ENCODE results near the gene RHEB. TPM values are rescaled to one million over a fixed set of nuclear protein-coding genes. Genes with fewer than 3 reads are reported as not detected.

The RHEB gene
- total RNA-seq, 1 donor from 2014 or later: 68.6 TPM

- intact Hi-C loops (cut with DNase I): no loop called here
- Histone ChIP-seq H3K4me3 (peak overlapping the region; percentile 7 to 52), H3K9me3 (peaks cover 0 to 7% of the 10 kb centered on the region in 2 donors), H3K27ac (peak overlapping the region; percentile 87 to 93), H3K36me3 (peaks cover 11 to 16% of the 10 kb centered on the region in 2 donors), H3K4me1 (peaks cover 7 to 22% of the 10 kb centered on the region in 2 donors), H3K27me3 (no peaks in the 10 kb centered on the region)
- no peak for TF ChIP-seq CTCF (IDR thresholded peaks at IDR 0.05)
- DNase-seq (ENCODE audit: low spot score in 2 of 2): no peak
Measured at GRCh38 chr7:151460474-151460855, 59.2 kb downstream of the RHEB start.

GRCh38 chr7:151459726-151460473, 59.8 kb downstream of the RHEB start:
- intact Hi-C loops (cut with DNase I): loop anchor here (2.0 to 10.0 kb wide), 2 partner anchors 61 to 295 kb away; no protein-coding TSS in a partner anchor
- DNase-seq (ENCODE audit: low spot score in 2 of 2): peak; percentile 52 to 95
- H3K36me3 ChIP-seq: peaks cover 5 to 10% of the 10 kb centered on the region in 2 donors
- TF ChIP-seq CTCF (IDR thresholded peaks at IDR 0.05): peak; percentile 29 to 47 (median 35)
- peaks cover 0 to 7% of the 10 kb centered on the region in 2 donors for H3K9me3 ChIP-seq
- peak overlapping the region; percentile 87 to 93 for H3K27ac ChIP-seq
- no peaks in the 10 kb centered on the region for H3K27me3 ChIP-seq
- peak overlapping the region; percentile 7 to 52 for H3K4me3 ChIP-seq
- peaks cover 7 to 22% of the 10 kb centered on the region in 2 donors for H3K4me1 ChIP-seq

- no peaks in the 10 kb centered on the region for H3K27me3 ChIP-seq
- no peak for DNase-seq (ENCODE audit: low spot score in 2 of 2)
- TF ChIP-seq CTCF (IDR thresholded peaks at IDR 0.05): no peak
- H3K9me3 ChIP-seq: peaks cover 0 to 4% of the 10 kb centered on the region in 2 donors
- intact Hi-C loops (cut with DNase I): loop anchor here (10.0 kb wide), 1 partner anchor 297 kb away; no protein-coding TSS in a partner anchor
- H3K4me3 ChIP-seq: no peak overlapping the region
- H3K4me1 ChIP-seq: peaks cover 7 to 22% of the 10 kb centered on the region in 2 donors
- no peak overlapping the region for H3K27ac ChIP-seq
- H3K36me3 ChIP-seq: no peaks in the 10 kb centered on the region
Measured at GRCh38 chr7:151457534-151457933, 62.2 kb downstream of the RHEB start.

- Histone ChIP-seq H3K4me1 (peaks cover 7 to 22% of the 10 kb centered on the region in 2 donors), H3K27me3 (no peaks in the 10 kb centered on the region), H3K9me3 (no peaks in the 10 kb centered on the region), H3K4me3 (no peak overlapping the region), H3K36me3 (no peaks in the 10 kb centered on the region), H3K27ac (no peak overlapping the region)
- TF ChIP-seq CTCF (IDR thresholded peaks at IDR 0.05): no peak
- no peak for DNase-seq (ENCODE audit: low spot score in 2 of 2)
- intact Hi-C loops (cut with DNase I): loop anchor here (10.0 kb wide), 1 partner anchor 298 kb away; no protein-coding TSS in a partner anchor
Measured at GRCh38 chr7:151456782-151457181, 62.9 kb downstream of the RHEB start.

- Histone ChIP-seq H3K27me3 (no peaks in the 10 kb centered on the region), H3K36me3 (no peaks in the 10 kb centered on the region), H3K4me1 (peaks cover 7 to 17% of the 10 kb centered on the region in 2 donors), H3K27ac (no peak overlapping the region), H3K4me3 (no peak overlapping the region), H3K9me3 (no peaks in the 10 kb centered on the region)
- DNase-seq (ENCODE audit: low spot score in 2 of 2): no peak
- no peak for TF ChIP-seq CTCF (IDR thresholded peaks at IDR 0.05)
- intact Hi-C loops (cut with DNase I): loop anchor here (10.0 kb wide), 1 partner anchor 299 kb away; no protein-coding TSS in a partner anchor
Measured at GRCh38 chr7:151456276-151456675, 63.4 kb downstream of the RHEB start.
